HG03025 (cell line): ENCODE data around the gene ZNF574.

ENCODE experiments used
- ATAC-seq: cut with Tn5 transposase; IDR thresholded peaks from one replicate; pipeline ENCODE4 v1.9.1; 2021; ENCODE audit warnings: mild to moderate bottlenecking, moderate library complexity; ENCODE audit not compliant: unreplicated experiment, low FRiP score

The ZNF574 gene

DNA sequence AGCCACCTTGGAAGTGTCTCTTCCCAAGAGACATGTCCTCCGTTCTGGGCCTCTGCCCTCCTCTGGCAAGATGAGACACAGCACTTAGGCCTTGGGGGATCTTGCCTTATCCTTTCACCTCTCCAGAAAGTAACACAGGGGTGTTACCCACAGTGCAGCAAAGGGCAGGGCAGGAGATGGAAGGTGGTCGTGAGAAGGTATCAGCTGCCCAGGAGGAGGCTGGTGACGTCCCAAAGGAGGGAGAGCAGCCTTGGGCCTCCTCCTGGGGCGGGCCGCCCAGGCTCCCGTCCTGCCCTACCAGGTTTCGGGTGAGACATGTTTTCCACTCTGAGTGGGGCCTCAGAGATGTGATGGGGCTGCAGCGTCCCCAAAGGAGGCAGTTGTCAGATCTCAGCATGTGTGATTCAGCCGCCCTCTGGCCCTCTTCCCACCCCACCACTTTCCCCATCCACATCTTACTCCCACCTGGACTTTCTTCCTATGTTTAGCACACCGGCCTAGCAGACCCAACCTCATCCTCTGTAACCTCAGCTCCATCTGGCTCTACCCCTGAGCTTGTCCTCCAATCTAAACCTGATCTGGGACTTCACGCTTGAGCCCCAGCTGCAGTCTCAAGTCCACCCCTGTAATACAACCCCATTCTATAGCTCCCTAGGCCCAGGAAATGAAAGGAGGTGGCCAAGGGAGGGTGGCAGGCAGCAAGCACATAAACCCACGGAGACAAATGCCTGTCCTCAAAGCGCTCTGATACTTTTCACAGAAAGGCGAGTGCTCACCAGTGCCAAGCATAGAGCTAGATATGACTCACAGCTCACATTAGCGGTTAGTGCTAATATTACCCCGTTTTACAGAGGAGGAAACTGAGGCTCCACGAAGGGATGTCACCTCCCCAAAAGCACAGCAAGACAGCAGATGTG is 47.0 kb downstream of the ZNF574 start:
- ATAC-seq = no peak

DNA sequence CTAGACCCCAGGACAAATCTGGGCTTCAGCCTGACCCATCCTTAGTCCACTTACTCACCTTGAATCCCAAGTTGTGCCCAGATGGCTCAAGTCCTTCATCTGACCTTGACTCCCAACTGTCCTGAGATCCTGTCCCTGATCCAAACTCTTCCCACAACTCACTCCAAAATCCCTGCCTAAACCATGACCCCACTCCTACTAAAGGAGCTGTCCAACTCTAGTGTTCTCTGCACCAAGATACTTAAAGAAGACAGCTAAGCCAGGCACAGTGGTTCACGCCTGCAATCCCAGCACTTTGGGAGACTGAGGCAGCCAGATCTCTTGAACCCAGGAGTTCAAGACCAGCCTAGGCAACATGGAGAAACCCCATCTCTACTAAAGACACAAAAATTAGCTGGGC is 47.8 kb downstream of the ZNF574 start:
- no peak for ATAC-seq

DNA sequence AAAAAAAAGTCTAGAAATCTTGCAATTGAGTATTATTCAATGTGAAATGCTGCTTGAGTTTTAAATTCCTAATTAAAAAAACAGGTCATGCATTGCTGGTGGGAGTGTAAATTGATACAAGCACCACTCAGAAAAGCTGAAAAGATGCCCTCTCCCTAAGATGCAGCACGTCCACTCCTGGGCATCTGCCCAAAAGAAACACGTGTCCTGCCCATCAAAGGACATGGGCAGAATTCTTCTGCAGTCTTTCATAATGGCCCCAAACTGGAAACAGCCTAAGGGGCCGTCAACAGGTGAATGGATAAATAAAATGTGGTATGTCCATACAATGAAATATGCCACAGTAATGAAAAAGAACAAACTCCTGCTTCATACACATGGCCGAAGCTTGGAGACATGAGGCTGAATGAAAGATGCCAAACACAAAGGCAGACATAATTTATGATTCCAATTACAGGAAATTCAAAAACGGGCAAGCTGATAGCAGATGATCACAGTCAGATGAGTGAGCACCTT is 48.5 kb downstream of the ZNF574 start:
- no peak for ATAC-seq

DNA sequence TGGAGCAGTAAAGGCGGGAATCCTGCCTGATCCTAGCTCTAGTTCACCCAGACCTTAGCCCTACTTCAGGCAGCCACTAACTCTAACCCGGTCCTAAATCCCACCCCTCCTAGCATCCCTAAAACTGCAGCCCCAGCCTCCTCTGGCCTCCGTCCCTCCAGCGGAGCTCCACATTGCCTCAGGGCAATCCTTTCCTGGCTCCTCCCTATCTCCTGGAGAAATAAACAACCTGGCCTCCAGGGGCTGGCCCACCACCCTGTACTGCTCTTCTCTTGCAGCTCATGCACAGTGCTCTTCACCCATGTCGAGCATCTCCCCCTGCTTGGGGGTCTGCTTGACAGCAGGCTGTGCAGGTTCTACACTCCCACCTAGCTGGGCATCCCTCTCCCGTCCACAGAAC is 49.6 kb downstream of the ZNF574 start:
- ATAC-seq = no peak

DNA sequence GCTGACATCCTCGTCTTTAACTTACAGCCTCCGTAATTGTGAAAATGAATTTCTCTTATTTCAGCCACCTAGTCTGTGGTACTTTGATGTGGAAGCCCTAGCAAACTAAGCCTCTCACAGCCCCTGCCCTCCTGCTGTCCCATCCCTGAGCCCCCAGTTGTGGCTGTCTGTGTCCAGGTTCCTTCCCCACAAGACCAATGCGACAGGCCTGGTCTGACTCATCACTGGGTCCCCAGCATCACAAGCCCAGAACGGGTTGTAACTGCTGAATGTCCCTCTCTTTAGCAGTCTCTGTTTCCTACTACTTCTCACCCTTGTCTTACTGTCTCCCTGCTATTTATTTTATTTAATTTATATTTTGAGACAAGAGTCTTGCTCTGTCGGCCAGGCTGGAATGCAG is 50.6 kb downstream of the ZNF574 start:
- no peak for ATAC-seq

DNA sequence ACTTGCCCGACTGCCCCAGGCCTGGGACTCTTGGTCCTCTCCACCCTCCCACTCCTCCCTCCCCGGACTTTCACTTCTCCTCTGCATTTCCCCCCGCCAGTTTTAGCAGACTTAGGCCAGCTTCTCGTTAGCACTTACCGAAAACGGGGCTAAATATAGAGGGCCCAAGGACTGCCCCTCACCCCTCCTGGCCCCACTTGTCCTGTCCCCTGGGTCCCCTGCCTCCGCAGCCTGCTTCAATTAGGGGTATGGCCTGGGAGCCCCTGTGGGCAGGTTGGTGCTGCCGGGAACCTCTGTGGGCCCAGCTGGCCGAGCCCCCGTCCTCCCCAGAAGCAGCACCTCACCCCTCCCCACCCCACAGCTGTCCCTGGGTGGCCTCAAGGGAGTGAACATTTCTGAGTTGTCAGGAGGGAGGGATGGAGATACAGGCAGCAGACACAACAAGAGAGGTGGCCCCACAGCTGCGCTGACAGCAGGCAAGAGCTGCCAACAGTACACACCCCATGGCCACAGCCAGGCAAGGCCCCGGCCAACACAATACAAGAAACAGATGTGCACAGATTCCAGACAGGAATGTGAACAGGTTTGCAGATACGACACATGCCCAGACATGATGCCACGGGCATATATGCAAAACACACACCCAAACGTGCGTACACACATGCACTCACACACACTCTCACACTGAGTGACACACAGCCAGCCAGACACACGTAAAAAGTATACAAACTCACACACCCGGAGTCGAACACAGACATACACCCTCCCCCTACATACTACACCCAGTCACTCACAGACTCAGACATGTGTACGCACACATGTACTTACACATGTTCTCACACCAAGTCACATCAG is 53.7 kb downstream of the ZNF574 start:
- no peak for ATAC-seq

DNA sequence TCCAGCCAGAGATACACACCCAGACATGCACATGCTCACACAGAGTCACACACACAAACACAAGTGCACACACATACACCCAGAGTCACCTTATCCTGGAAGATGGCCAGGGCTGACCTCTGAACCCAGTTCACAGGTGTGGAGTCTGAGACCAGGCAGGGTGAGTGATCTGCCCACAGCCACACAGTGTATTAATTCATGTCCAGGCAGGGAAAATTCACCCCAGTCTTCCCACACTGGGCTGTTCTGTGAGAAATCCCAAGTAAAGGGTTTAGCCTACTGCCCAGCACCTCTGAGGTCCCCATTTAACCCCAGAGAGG is 54.2 kb downstream of the ZNF574 start:
- ATAC-seq = no peak
